ENCODE results near the gene GLIS2. TPM values are rescaled to one million over a fixed set of nuclear protein-coding genes. Genes with fewer than 3 reads are reported as not detected.

Gene GLIS2
- total RNA-seq, 1 donor from 2014 or later, result 0.53 TPM

GRCh38 chr16:4372001-4372577, 56.2 kb downstream of the GLIS2 start:
- H3K4me3 ChIP-seq (ENCODE audit: low read depth, low read length), result peak overlapping the region; percentile 57
- no peaks in the 10 kb centered on the region for H3K27me3 ChIP-seq (ENCODE audit: control insufficient read depth, insufficient read depth, low read length)
- H3K36me3 ChIP-seq (ENCODE audit: control insufficient read depth, insufficient read depth, low read length), result peaks cover 3% of the 10 kb centered on the region
- FAIRE-seq (no peak), DNase-seq (ENCODE audit: low read depth) (no peak)
- TF ChIP-seq, protein P1, sequence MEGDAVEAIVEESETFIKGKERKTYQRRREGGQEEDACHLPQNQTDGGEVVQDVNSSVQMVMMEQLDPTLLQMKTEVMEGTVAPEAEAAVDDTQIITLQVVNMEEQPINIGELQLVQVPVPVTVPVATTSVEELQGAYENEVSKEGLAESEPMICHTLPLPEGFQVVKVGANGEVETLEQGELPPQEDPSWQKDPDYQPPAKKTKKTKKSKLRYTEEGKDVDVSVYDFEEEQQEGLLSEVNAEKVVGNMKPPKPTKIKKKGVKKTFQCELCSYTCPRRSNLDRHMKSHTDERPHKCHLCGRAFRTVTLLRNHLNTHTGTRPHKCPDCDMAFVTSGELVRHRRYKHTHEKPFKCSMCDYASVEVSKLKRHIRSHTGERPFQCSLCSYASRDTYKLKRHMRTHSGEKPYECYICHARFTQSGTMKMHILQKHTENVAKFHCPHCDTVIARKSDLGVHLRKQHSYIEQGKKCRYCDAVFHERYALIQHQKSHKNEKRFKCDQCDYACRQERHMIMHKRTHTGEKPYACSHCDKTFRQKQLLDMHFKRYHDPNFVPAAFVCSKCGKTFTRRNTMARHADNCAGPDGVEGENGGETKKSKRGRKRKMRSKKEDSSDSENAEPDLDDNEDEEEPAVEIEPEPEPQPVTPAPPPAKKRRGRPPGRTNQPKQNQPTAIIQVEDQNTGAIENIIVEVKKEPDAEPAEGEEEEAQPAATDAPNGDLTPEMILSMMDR (IDR thresholded peaks at IDR 0.05; ENCODE audit: insufficient read depth, low read length, severe bottlenecking), result no peak

DNA sequence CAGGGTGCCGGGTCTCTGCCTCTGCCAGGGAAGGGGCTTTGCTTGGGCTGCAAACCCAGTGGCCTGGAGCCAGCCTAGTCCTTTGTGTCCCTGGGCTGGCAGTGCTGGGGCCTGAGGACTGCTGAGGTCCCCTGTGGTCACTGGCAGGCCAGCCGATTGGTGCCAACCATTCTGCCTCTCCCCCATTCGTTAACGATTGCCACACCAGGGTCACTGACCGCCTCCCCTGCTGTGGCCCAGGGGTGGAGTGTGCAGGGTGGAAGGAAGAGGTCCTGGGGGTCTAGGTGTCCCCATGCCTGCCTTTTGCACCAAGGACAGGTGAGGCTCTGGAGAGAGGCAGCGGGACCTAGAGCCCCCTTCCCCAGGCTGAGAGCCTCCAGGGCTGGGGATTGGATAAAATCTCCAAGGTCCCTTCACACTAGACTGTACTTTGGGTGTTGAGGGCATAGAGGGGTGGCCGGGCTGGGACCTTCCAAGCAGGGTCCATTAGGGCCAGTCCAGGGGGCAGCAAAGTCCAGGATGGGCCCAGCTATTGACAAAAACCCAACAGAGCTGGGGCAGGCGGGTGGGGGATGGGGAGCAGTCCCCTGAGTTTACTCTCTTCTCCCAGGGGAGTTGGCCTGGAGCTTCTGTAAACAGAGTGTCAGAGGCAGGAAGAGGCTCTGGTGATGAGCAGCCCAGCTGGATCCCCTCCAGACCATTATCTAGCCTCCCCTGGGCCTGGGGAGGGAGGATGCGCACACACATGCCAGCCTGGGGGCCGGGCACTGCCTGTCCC, 56.9 kb downstream of the GLIS2 start:
- TF ChIP-seq, protein P1 (IDR thresholded peaks at IDR 0.05; ENCODE audit: insufficient read depth, low read length, severe bottlenecking), result no peak
- H3K4me3 ChIP-seq (ENCODE audit: low read depth, low read length), result peak overlapping the region; percentile 57
- no peak for FAIRE-seq
- no peaks in the 10 kb centered on the region for H3K27me3 ChIP-seq (ENCODE audit: control insufficient read depth, insufficient read depth, low read length)
- no peaks in the 10 kb centered on the region for H3K36me3 ChIP-seq (ENCODE audit: control insufficient read depth, insufficient read depth, low read length)
- no peak for DNase-seq (ENCODE audit: low read depth)

GRCh38 chr16:4373356-4373908, 57.6 kb downstream of the GLIS2 start:
- no peak for FAIRE-seq
- peak overlapping the region; percentile 57 for H3K4me3 ChIP-seq (ENCODE audit: low read depth, low read length)
- H3K36me3 ChIP-seq (ENCODE audit: control insufficient read depth, insufficient read depth, low read length), result no peaks in the 10 kb centered on the region
- H3K27me3 ChIP-seq (ENCODE audit: control insufficient read depth, insufficient read depth, low read length), result no peaks in the 10 kb centered on the region
- no peak for DNase-seq (ENCODE audit: low read depth)
- TF ChIP-seq, protein P1 (IDR thresholded peaks at IDR 0.05; ENCODE audit: insufficient read depth, low read length, severe bottlenecking), result no peak

- no peaks in the 10 kb centered on the region for H3K27me3 ChIP-seq (ENCODE audit: control insufficient read depth, insufficient read depth, low read length)
- FAIRE-seq, result no peak
- H3K36me3 ChIP-seq (ENCODE audit: control insufficient read depth, insufficient read depth, low read length), result no peaks in the 10 kb centered on the region
- TF ChIP-seq, protein P1 (IDR thresholded peaks at IDR 0.05; ENCODE audit: insufficient read depth, low read length, severe bottlenecking), result no peak
- peak; percentile 60 for DNase-seq (ENCODE audit: low read depth)
- peak overlapping the region; percentile 12 for H3K4me3 ChIP-seq (ENCODE audit: low read depth, low read length)
Observed at GRCh38 chr16:4373909-4374742, 58.3 kb downstream of the GLIS2 start.

DNA sequence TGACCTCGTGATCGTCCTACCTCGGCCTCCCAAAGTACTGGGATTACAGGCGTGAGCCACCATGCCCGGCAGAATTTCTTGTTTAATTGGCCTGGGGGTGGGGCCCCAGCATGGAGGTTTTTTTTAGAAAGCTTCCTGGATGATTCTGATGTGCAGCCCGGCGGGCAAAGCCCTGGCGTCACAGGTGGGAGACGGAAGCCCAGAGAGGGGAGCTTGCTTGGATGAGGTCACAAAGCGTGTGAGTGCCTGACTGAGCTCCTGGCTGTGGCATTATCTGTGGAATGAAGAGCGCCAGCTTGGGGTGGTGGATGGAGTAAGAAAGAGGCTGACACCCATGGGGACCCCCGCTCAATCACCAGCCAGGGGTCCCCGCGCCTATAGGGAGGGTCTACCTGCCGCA, 59.9 kb downstream of the GLIS2 start:
- Histone ChIP-seq H3K27me3 (ENCODE audit: control insufficient read depth, insufficient read depth, low read length) (no peaks in the 10 kb centered on the region), H3K36me3 (ENCODE audit: control insufficient read depth, insufficient read depth, low read length) (no peaks in the 10 kb centered on the region), H3K4me3 (ENCODE audit: low read depth, low read length) (no peak overlapping the region)
- TF ChIP-seq, protein P1 (IDR thresholded peaks at IDR 0.05; ENCODE audit: insufficient read depth, low read length, severe bottlenecking), result no peak
- FAIRE-seq, result no peak
- DNase-seq (ENCODE audit: low read depth), result peak; percentile 71
